Measurements from ENCODE around the gene QRSL1.

GRCh38 chr6:106628658-106629102, 698 bp upstream of the QRSL1 start:
- TF ChIP-seq EZH2phosphoT487 (IDR thresholded peaks at IDR 0.05; ENCODE audit: borderline replicate concordance, low read depth) (no peak), TAF1 (IDR thresholded peaks at IDR 0.05; ENCODE audit: borderline replicate concordance, low read depth, low read length) (no peak), SMC3 (IDR thresholded peaks at IDR 0.05; ENCODE audit: low read depth, low read length) (no peak), CTCF (IDR thresholded peaks at IDR 0.05) (no peak), JUND (IDR thresholded peaks at IDR 0.05) (no peak), RFX5 (IDR thresholded peaks at IDR 0.05; ENCODE audit: low read length) (no peak), NFIC (IDR thresholded peaks at IDR 0.05; ENCODE audit: borderline replicate concordance) (no peak), SIN3A (IDR thresholded peaks at IDR 0.05; ENCODE audit: borderline replicate concordance, low read depth, low read length) (no peak), FOSL2 (IDR thresholded peaks at IDR 0.05; ENCODE audit: borderline replicate concordance, low read depth) (no peak)

Data from SK-N-SH (cell line).